ENCODE data around the gene DLGAP1. TPM values are rescaled to one million over a fixed set of nuclear protein-coding genes. Genes with fewer than 3 reads are reported as not detected.
A peak's percentile ranks its signal among the peaks of the same experiment; 100 is the strongest.

The DLGAP1 gene
- polyA plus RNA-seq, 6 donors from 2014 or later, result 0.32 TPM; not detected in 5

DNA sequence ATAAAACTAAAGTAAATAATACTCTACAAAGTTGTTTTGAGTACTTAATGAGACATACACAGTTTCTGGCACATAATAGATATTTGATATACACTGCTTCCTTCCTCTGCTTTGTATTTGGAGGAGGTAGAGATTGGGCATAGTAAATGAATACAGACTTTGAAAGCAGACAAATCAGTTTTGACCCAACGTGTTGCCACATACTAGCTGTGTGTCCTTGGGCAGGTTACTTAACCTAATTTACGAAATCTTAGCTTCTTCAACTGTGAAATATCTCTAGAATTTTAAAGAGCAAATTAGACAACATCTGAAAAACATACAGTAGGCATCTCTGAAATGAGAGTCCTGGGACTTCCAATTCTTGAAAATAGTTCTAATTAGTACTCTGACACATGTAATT lies 579.7 kb downstream of the DLGAP1 start:
- H3K27me3 Mint-ChIP-seq, result peaks cover 15 to 39% (median 24%) of the 10 kb centered on the region in 3 donors
- no peaks in the 10 kb centered on the region for H3K9me3 Mint-ChIP-seq
- H3K36me3 Mint-ChIP-seq, result no peaks in the 10 kb centered on the region
- no peak overlapping the region for H3K4me3 Mint-ChIP-seq
- ATAC-seq (ENCODE audit: low read depth in 2 of 2) (no peak), DNase-seq (no peak)
- H3K4me1 Mint-ChIP-seq, result no peaks in the 10 kb centered on the region
- no peak overlapping the region for H3K27ac Mint-ChIP-seq

GRCh38 chr18:3874581-3874980 lies 580.5 kb downstream of the DLGAP1 start:
- no peak for DNase-seq
- Mint-ChIP-seq H3K4me1 (no peaks in the 10 kb centered on the region), H3K27ac (no peak overlapping the region), H3K4me3 (no peak overlapping the region), H3K27me3 (peaks cover 15 to 39% (median 24%) of the 10 kb centered on the region in 3 donors), H3K36me3 (no peaks in the 10 kb centered on the region), H3K9me3 (no peaks in the 10 kb centered on the region)
- no peak for ATAC-seq (ENCODE audit: low read depth in 2 of 2)

GRCh38 chr18:3874125-3874524 lies 581.0 kb downstream of the DLGAP1 start:
- no peaks in the 10 kb centered on the region for H3K9me3 Mint-ChIP-seq
- H3K27me3 Mint-ChIP-seq, result peaks cover 15 to 39% (median 24%) of the 10 kb centered on the region in 3 donors
- ATAC-seq (ENCODE audit: low read depth in 2 of 2) (no peak), DNase-seq (no peak)
- no peaks in the 10 kb centered on the region for H3K36me3 Mint-ChIP-seq
- H3K4me1 Mint-ChIP-seq, result no peaks in the 10 kb centered on the region
- H3K4me3 Mint-ChIP-seq, result no peak overlapping the region
- H3K27ac Mint-ChIP-seq, result peak overlapping the region in 1 of 6 donors; percentile 62

- Mint-ChIP-seq H3K36me3 (no peaks in the 10 kb centered on the region), H3K4me1 (no peaks in the 10 kb centered on the region), H3K27ac (no peak overlapping the region), H3K27me3 (peaks cover 15 to 36% (median 22%) of the 10 kb centered on the region in 3 donors), H3K9me3 (no peaks in the 10 kb centered on the region), H3K4me3 (no peak overlapping the region)
- no peak for ATAC-seq (ENCODE audit: low read depth in 2 of 2)
- DNase-seq, result no peak
Observed at GRCh38 chr18:3873698-3874097, 581.4 kb downstream of the DLGAP1 start.

DNA sequence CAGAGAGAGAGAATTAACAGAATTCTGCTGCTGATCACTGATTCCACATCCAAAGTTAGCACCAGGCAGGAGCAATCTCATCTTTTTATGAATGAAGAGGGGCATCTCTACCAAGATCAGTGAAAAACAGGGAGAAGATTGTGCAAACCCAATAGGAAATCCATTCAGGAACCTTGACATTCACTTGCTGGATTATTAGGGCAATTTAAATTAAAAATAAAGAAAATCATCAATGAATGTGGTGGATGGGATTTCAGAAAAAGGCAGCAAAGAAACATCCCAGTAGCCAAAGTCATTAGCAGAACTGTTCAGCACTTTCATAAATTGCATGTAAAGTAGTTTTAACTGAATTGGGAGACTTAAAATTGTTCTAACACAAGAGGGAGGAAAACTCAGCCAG lies 581.9 kb downstream of the DLGAP1 start:
- Mint-ChIP-seq H3K27ac (no peak overlapping the region), H3K4me3 (no peak overlapping the region), H3K4me1 (no peaks in the 10 kb centered on the region)

GRCh38 chr18:3872641-3873040 lies 582.5 kb downstream of the DLGAP1 start:
- Mint-ChIP-seq H3K9me3 (no peaks in the 10 kb centered on the region), H3K27ac (no peak overlapping the region), H3K4me1 (no peaks in the 10 kb centered on the region), H3K36me3 (no peaks in the 10 kb centered on the region), H3K4me3 (no peak overlapping the region), H3K27me3 (peaks cover 15 to 32% (median 16%) of the 10 kb centered on the region in 3 donors)
- no peak for DNase-seq
- ATAC-seq (ENCODE audit: low read depth in 2 of 2), result no peak

More for the DNA sequence above, 581.9 kb downstream of the DLGAP1 start:
- H3K27me3 Mint-ChIP-seq, result peaks cover 15 to 32% (median 17%) of the 10 kb centered on the region in 3 donors
- H3K9me3 Mint-ChIP-seq, result no peaks in the 10 kb centered on the region
- no peak for DNase-seq
- no peak for ATAC-seq (ENCODE audit: low read depth in 2 of 2)
- H3K36me3 Mint-ChIP-seq, result no peaks in the 10 kb centered on the region

DNA sequence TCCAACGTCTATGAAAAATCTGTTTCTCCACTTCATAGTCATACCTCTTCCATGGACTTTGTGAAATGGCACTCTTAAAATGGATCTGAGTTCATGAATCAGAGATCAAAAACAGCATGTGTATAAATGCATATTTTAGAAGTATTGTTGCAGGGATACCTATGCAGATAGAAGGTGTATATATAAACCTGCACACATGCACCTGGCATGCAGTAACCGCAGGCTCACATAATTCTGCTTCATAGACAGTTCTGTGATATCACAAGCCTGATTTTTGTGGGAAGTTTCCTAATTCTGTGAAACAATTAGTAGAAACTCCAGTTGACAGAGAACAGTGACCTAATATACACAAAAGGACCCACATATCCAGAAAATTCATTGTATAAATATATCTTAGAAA lies 583.4 kb downstream of the DLGAP1 start:
- no peaks in the 10 kb centered on the region for H3K36me3 Mint-ChIP-seq
- no peak for ATAC-seq (ENCODE audit: low read depth in 2 of 2)
- no peak for DNase-seq
- no peaks in the 10 kb centered on the region for H3K4me1 Mint-ChIP-seq
- H3K4me3 Mint-ChIP-seq, result no peak overlapping the region
- H3K9me3 Mint-ChIP-seq, result no peaks in the 10 kb centered on the region
- H3K27ac Mint-ChIP-seq, result no peak overlapping the region
- H3K27me3 Mint-ChIP-seq, result peaks cover 15 to 32% (median 16%) of the 10 kb centered on the region in 3 donors

DNA sequence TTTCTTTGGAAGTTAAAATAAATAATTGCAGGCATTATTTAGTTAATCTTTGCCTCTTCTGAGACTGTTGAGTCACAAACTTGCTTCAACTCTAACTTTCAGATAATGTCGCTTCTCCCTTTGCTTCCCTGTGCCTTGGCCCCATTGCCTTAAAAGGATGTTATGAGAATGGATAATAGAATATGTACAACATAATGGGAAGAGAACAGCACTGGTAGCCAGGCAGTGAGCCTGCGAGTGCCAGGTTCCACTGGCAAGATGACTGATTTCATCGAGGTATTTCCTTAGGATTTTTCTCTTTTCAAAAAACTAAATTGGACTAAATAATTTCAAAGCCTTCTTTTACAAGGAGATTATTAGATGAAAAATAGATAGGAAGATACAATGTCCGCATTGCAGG lies 584.2 kb downstream of the DLGAP1 start:
- DNase-seq (no peak), ATAC-seq (ENCODE audit: low read depth in 2 of 2) (no peak)
- Mint-ChIP-seq H3K9me3 (no peaks in the 10 kb centered on the region), H3K36me3 (no peaks in the 10 kb centered on the region), H3K4me1 (no peaks in the 10 kb centered on the region), H3K27ac (no peak overlapping the region), H3K4me3 (no peak overlapping the region), H3K27me3 (peaks cover 12 to 32% (median 15%) of the 10 kb centered on the region in 3 donors)

DNA sequence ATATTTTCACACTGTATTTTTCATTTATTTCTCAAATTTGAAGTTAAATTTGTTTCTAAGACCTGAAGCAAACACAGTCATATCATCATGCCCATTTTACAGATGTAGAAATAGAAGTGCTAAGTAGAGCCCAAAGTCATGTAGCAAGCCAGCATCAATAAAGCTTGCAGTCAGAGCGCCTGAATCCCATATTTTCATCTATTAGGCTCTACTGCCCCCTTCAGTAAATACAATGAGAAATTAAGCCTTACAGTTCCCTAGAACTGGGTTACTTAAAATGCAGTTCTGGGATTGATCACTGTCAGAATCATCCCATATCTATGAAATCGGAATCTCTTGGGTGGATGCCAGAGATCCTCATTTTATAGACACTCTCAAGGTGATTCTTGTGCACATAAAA lies 585.3 kb downstream of the DLGAP1 start:
- Mint-ChIP-seq H3K27ac (no peak overlapping the region), H3K27me3 (peaks cover 11 to 32% (median 15%) of the 10 kb centered on the region in 3 donors), H3K36me3 (no peaks in the 10 kb centered on the region), H3K4me1 (no peaks in the 10 kb centered on the region), H3K9me3 (no peaks in the 10 kb centered on the region), H3K4me3 (no peak overlapping the region)
- ATAC-seq (ENCODE audit: low read depth in 2 of 2) (no peak), DNase-seq (peak; percentile 5)

DNA sequence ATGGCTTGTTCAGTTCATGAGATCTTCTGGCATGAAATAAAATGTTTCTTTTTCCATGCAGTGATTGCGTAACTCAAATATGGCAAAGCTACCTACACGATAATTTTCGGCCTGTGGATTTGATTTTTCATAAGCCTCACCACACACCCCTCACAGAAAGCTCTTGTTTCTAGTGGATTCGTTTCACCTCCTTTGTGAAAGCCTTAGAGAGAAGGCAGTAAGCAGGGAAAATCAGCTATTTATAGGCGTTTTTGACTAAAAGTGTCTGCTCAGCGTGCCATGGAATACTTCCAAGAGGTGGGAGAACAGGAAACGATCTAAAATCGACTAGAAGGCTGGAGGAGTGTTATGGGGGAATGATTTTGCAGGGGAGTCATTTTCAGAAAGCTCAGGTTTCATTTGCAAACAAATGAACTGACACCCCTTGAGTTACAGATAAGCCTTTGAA lies 587.2 kb downstream of the DLGAP1 start:
- no peak overlapping the region for H3K27ac Mint-ChIP-seq
- H3K4me1 Mint-ChIP-seq, result no peaks in the 10 kb centered on the region
- DNase-seq (no peak), ATAC-seq (ENCODE audit: low read depth in 2 of 2) (no peak)
- H3K36me3 Mint-ChIP-seq, result no peaks in the 10 kb centered on the region
- no peak overlapping the region for H3K4me3 Mint-ChIP-seq
- H3K9me3 Mint-ChIP-seq, result no peaks in the 10 kb centered on the region
- H3K27me3 Mint-ChIP-seq, result peaks cover 5 to 16% (median 6%) of the 10 kb centered on the region in 3 donors

GRCh38 chr18:3867236-3867635 lies 587.9 kb downstream of the DLGAP1 start:
- no peaks in the 10 kb centered on the region for H3K4me1 Mint-ChIP-seq
- DNase-seq, result no peak
- H3K36me3 Mint-ChIP-seq, result no peaks in the 10 kb centered on the region
- peaks cover 0 to 12% (median 8%) of the 10 kb centered on the region in 3 donors for H3K27me3 Mint-ChIP-seq
- H3K27ac Mint-ChIP-seq, result no peak overlapping the region
- no peak for ATAC-seq (ENCODE audit: low read depth in 2 of 2)
- peak overlapping the region in 1 of 8 donors; percentile 70 for H3K4me3 Mint-ChIP-seq
- H3K9me3 Mint-ChIP-seq, result no peaks in the 10 kb centered on the region

DNA sequence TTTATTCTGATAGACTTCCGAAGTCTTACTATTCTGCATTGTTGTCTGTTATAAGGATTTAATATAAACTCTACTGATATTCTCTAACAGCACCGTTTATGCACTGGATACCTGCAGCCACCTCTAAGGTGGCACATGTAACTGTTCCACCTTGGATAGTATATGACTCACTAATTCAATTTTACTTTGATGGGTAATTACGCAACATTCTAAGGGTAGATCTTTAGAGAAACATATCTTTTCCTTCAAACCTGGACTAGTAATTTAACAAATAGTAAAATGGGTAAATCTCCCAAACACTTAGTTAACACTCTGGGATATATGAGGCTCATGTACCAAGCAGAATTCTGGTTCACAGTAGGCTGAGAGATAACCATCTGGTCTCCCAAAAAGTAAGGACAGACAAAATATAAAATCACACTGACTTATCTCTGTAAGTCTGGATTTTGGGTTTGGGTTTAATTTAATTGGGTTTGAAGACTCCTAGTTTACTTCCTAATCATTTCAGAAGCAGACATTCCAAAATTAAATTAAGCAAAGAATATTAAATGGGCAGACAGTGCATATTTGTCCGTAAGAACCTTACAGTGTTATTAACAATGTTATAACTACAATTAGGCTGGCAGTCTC lies 590.3 kb downstream of the DLGAP1 start:
- no peak for ATAC-seq (ENCODE audit: low read depth in 2 of 2)

DNA sequence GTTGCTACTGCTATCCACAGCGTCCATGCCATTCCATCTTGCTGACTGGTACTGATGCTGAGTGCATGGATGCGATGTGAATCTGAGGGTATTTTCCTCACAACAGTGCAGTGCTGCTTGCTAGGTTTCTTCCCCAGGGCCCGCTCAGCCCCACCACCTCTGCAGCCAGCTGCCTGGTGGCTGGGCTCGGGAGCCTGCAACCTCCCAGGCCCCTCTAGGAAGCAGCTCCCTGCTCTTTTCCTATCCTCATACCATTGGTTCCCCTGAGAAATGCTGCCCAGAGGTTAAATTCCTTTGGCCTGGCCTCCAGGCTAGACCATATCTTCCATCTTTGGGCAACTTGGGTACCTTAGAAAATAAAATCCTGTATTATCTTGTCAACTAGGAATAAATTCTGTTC lies 591.5 kb downstream of the DLGAP1 start:
- H3K27ac Mint-ChIP-seq, result no peak overlapping the region
- peak overlapping the region in 1 of 8 donors; percentile 27 for H3K4me3 Mint-ChIP-seq
- no peaks in the 10 kb centered on the region for H3K9me3 Mint-ChIP-seq

More for the DNA sequence above, 590.3 kb downstream of the DLGAP1 start:
- H3K4me3 Mint-ChIP-seq, result no peak overlapping the region
- no peak for DNase-seq
- H3K27ac Mint-ChIP-seq, result no peak overlapping the region
- no peaks in the 10 kb centered on the region for H3K9me3 Mint-ChIP-seq
- peaks cover 0 to 6% (median 0%) of the 10 kb centered on the region in 3 donors for H3K27me3 Mint-ChIP-seq
- H3K4me1 Mint-ChIP-seq, result no peaks in the 10 kb centered on the region
- H3K36me3 Mint-ChIP-seq, result no peaks in the 10 kb centered on the region

DNA sequence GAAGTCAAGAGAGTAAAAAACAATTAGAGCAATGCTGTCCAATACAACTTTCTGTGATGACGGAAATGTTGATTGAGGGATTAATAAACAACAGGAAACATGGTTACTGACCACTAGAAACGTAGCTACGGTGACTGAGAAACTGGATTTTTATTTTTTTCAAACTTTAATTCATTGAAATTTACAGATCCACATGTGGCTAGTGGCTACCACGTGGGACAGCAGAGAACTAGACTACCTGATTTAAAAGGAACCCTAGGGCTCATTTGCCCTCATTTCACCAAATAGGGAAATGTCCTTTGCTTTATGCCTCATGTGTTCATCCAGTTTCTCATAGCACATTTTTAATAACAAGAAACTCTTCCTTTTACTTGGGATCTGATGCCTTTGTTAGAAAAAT lies 592.1 kb downstream of the DLGAP1 start:
- H3K4me3 Mint-ChIP-seq, result no peak overlapping the region
- no peaks in the 10 kb centered on the region for H3K9me3 Mint-ChIP-seq
- H3K4me1 Mint-ChIP-seq, result no peaks in the 10 kb centered on the region
- DNase-seq (no peak), ATAC-seq (ENCODE audit: low read depth in 2 of 2) (no peak)
- no peak overlapping the region for H3K27ac Mint-ChIP-seq
- H3K27me3 Mint-ChIP-seq, result peaks cover 0 to 6% (median 0%) of the 10 kb centered on the region in 3 donors
- H3K36me3 Mint-ChIP-seq, result no peaks in the 10 kb centered on the region

More for the DNA sequence above, 591.5 kb downstream of the DLGAP1 start:
- H3K27me3 Mint-ChIP-seq, result peaks cover 0 to 6% (median 0%) of the 10 kb centered on the region in 3 donors
- no peaks in the 10 kb centered on the region for H3K36me3 Mint-ChIP-seq
- ATAC-seq (ENCODE audit: low read depth in 2 of 2) (no peak), DNase-seq (no peak)
- no peaks in the 10 kb centered on the region for H3K4me1 Mint-ChIP-seq
